Natural killer cell (primary cell): ENCODE data around the gene ZMIZ2. TPM values are rescaled to one million over a fixed set of nuclear protein-coding genes. Genes with fewer than 3 reads are reported as not detected.
A peak's percentile ranks its signal among the peaks of the same experiment; 100 is the strongest.

Experiments used
- ATAC-seq, 3 donors: fragments of 150-1000 bp in 2 of 3; fragments of 200-7000 bp in 1 of 3; cut with Tn5 transposase; 1 replicate in 1 of 3; 2 replicates in 2 of 3; pipeline ENCODE4 v1.10.0; 2021; ENCODE audit warnings: mild to moderate bottlenecking in 2 of 3, moderate library complexity in 2 of 3
- DNase-seq, 2 donors: peaks; one replicate each; pipeline versions ENCODE4 v3.0.0 to v3.0.0-alpha.2; 2013 to 2021; ENCODE audit warnings: mixed read lengths in 1 of 2
- H3K27ac ChIP-seq: one replicate; pipeline ENCODE4 v1.5.1; 2013; ENCODE audit warnings: mild to moderate bottlenecking, low read length
- H3K27me3 ChIP-seq: one replicate; pipeline ENCODE4 v1.6.1; 2013; ENCODE audit warnings: low read length; ENCODE audit not compliant: control insufficient read depth, insufficient read depth
- H3K36me3 ChIP-seq: one replicate; pipeline ENCODE4 v1.6.1; 2013; ENCODE audit warnings: low read length; ENCODE audit not compliant: control insufficient read depth, insufficient read depth
- H3K4me1 ChIP-seq: one replicate; pipeline ENCODE4 v1.6.1; 2013; ENCODE audit warnings: low read length; ENCODE audit not compliant: control insufficient read depth, insufficient read depth
- H3K4me3 ChIP-seq: one replicate; pipeline ENCODE4 v1.5.1; 2013; ENCODE audit warnings: low read length
- H3K9me3 ChIP-seq: one replicate; pipeline ENCODE4 v1.6.1; 2013; ENCODE audit warnings: low read length; ENCODE audit not compliant: control insufficient read depth, insufficient read depth
- H3K27ac Mint-ChIP-seq, 2 donors: one replicate each; pipeline ENCODE4 v1.8.0; 2022; ENCODE audit warnings: mild to moderate bottlenecking in 2 of 2, mixed read lengths in 2 of 2, moderate library complexity in 1 of 2
- H3K27me3 Mint-ChIP-seq, 2 donors: one replicate each; pipeline ENCODE4 v1.8.0; 2022; ENCODE audit warnings: low read depth in 2 of 2, mixed read lengths in 2 of 2
- H3K36me3 Mint-ChIP-seq: one replicate; pipeline ENCODE4 v1.8.0; 2022; ENCODE audit warnings: mixed read lengths
- H3K4me1 Mint-ChIP-seq, 2 donors: one replicate each; pipeline ENCODE4 v1.8.0; 2022; ENCODE audit warnings: mixed read lengths in 2 of 2
- H3K4me3 Mint-ChIP-seq: one replicate; pipeline ENCODE4 v1.8.0; 2022; ENCODE audit warnings: mild to moderate bottlenecking, moderate library complexity, mixed read lengths
- H3K9me3 Mint-ChIP-seq, 2 donors: one replicate each; pipeline ENCODE4 v1.8.0; 2022; ENCODE audit warnings: mixed read lengths in 2 of 2
- WGBS: methylation state at CpG from one replicate; pipeline ENCODE4 v1.1.7; 2013; ENCODE audit warnings: missing lambda C conversion rate; ENCODE audit not compliant: insufficient coverage; 5-methylcytosine and 5-hydroxymethylcytosine counted together
- intact Hi-C: fragments of 100-400 bp; cut with micrococcal nuclease; formaldehyde crosslinking; loops from one replicate; pipeline ENCODE4 v1.14.2; 2022
- total RNA-seq, 4 donors: library from RNA; stranded (reverse); fragments of 120-200 nt in 1 of 4; gene quantifications; one replicate each; pipeline versions ENCODE4 v1.2.3 to v1.2.4, GENCODE V29; 2013 to 2022
- TF ChIP-seq, protein P1 (sequence below): fragments of 200-600 bp; IDR thresholded peaks from one replicate; pipeline ENCODE4 v1.8.0; 2022; ENCODE audit warnings: antibody characterized with exemption

Gene ZMIZ2
- total RNA-seq, 3 donors from 2014 or later (not counting 1 experiment from before 2014, with no cell fraction given) = 152 to 170 (median 167) TPM

DNA sequence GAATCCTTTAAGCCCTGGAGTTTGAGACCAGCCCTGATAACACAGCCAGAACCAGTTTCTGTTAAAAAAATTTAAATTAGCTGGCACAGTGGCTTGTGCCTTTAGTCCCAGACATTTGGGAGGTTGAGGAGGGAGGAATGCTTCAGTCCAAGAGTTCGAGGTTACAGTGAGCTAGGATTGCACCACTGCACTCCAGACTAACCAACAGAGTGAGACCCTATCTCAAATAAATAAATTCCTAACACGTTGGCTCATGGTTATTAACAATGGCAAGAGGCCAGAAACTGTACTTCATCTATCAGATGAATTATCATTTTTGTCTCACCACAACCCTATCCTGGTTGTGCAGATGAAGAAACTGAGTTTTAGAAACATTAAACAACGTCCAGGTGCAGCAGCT lies 45.7 kb downstream of the ZMIZ2 start:
- no peaks in the 10 kb centered on the region for H3K27me3 ChIP-seq
- no peaks in the 10 kb centered on the region for H3K9me3 ChIP-seq
- H3K4me1 Mint-ChIP-seq = peaks cover 20 to 22% of the 10 kb centered on the region in 2 donors
- no peak for DNase-seq
- H3K36me3 Mint-ChIP-seq = no peaks in the 10 kb centered on the region
- H3K36me3 ChIP-seq = peaks cover 8% of the 10 kb centered on the region
- WGBS = 86% methylated on average over 3 of the region's 3 CpGs
- no peaks in the 10 kb centered on the region for H3K27me3 Mint-ChIP-seq
- no peak overlapping the region for H3K27ac Mint-ChIP-seq
- intact Hi-C loops = no loop called here
- no peaks in the 10 kb centered on the region for H3K9me3 Mint-ChIP-seq
- H3K27ac ChIP-seq = no peak overlapping the region
- H3K4me3 ChIP-seq = no peak overlapping the region
- TF ChIP-seq, protein P1, sequence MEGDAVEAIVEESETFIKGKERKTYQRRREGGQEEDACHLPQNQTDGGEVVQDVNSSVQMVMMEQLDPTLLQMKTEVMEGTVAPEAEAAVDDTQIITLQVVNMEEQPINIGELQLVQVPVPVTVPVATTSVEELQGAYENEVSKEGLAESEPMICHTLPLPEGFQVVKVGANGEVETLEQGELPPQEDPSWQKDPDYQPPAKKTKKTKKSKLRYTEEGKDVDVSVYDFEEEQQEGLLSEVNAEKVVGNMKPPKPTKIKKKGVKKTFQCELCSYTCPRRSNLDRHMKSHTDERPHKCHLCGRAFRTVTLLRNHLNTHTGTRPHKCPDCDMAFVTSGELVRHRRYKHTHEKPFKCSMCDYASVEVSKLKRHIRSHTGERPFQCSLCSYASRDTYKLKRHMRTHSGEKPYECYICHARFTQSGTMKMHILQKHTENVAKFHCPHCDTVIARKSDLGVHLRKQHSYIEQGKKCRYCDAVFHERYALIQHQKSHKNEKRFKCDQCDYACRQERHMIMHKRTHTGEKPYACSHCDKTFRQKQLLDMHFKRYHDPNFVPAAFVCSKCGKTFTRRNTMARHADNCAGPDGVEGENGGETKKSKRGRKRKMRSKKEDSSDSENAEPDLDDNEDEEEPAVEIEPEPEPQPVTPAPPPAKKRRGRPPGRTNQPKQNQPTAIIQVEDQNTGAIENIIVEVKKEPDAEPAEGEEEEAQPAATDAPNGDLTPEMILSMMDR = no peak
- no peak for ATAC-seq
- H3K4me3 Mint-ChIP-seq = no peak overlapping the region
- peaks cover 21% of the 10 kb centered on the region for H3K4me1 ChIP-seq

DNA sequence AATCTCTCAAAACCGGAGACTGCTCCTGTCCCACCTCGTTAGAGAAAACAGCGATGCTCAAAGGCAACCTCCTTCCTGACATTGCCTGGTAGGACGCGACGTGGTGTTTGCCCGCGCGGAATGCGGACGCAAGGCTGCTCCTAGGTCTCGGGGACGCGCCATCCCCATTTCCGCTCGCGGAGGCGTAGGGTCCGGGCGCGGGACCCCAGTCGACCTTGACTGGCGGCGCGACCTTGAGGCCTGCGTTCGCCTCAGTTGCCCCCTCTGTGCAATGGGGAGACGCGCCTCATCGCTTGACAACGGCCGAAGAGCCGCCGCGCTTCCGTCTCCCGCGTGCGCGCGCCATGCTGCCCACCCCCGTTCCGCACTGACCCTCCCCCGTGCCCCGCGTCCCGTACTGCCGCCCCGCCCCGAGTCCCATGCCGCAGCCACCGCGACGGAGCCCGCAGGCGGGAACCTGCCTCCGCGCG lies 47.4 kb downstream of the ZMIZ2 start:
- under 1% methylated on average over 59 of the region's 59 CpGs for WGBS

DNA sequence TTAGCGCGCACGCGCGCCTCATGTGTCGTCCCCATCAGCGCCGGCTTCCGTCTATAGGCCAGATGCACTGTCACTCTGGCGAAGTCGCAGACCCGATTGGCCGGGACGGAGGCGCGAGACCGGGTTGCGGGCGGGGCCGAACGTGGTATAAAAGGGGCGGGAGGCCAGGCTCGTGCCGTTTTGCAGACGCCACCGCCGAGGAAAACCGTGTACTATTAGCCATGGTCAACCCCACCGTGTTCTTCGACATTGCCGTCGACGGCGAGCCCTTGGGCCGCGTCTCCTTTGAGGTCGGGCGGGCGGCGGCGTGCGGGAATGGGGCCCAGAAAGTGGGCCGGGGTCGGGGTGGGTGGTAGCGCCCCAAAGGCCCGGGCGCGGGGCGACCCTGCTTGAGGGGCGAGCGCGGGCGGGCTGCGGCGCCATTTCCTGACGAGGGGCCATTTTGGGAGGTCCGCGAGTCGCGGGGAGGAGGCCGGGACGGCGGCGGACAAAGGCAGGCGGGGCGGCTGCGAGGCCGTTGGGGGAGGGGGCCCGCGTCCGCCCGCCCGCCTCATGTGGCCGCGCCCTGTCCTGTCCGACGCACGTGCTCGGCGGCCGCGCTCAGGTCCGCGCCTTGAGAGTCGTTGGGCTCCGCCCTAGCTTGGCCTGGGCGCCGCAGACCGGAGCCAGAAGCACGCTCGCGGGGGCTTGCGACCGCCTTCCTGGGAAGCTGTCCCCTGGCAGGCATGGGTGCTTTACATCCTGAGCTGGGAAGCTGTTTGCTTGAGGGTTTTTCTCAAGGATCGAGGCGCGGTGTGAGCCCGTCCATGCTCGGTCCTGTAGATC lies 48.1 kb downstream of the ZMIZ2 start, which contains the start of gene PPIA:
Gene PPIA (plus strand): TSS at position 178 of the 825 bp plus-strand sequence. CDS start 44 bp downstream, at position 222.
- under 1% methylated on average over 99 of the region's 99 CpGs for WGBS
- H3K27me3 ChIP-seq = no peaks in the 10 kb centered on the region
- peaks cover 21% of the 10 kb centered on the region for H3K4me1 ChIP-seq
- TF ChIP-seq, protein P1 = no peak
- Mint-ChIP-seq H3K27ac (peak within 1 kb of the TSS; percentile 95 to 96), H3K4me3 (peak within 1 kb of the TSS; percentile 94), H3K36me3 (peaks cover 10% of the 10 kb centered on the region), H3K4me1 (peaks cover 27% of the 10 kb centered on the region in 2 donors), H3K27me3 (no peaks in the 10 kb centered on the region), H3K9me3 (no peaks in the 10 kb centered on the region)
- peak; percentile 83 to 94 (median 87) for ATAC-seq
- peak; percentile 98 to 99 for DNase-seq
- H3K9me3 ChIP-seq = no peaks in the 10 kb centered on the region
- peak within 1 kb of the TSS; percentile 99 for H3K4me3 ChIP-seq
- peaks cover 28% of the 10 kb centered on the region for H3K36me3 ChIP-seq
- H3K27ac ChIP-seq = peak within 1 kb of the TSS; percentile 99
- intact Hi-C loops = loop anchor here (1.0 to 2.0 kb wide), 7 partner anchors 28 to 214 kb away; partner anchors contain the start of genes PURB, TMED4 and ZMIZ2

More for the DNA sequence above, 47.4 kb downstream of the ZMIZ2 start:
- Histone ChIP-seq H3K9me3 (no peaks in the 10 kb centered on the region), H3K4me3 (peak overlapping the region; percentile 99), H3K27me3 (no peaks in the 10 kb centered on the region), H3K4me1 (peaks cover 21% of the 10 kb centered on the region), H3K36me3 (peaks cover 24% of the 10 kb centered on the region), H3K27ac (peak overlapping the region; percentile 99)
- ATAC-seq (peak; percentile 2 to 8 (median 4)), DNase-seq (peak in 1 of 2 donors; percentile 74)
- H3K27ac Mint-ChIP-seq = peak overlapping the region; percentile 95 to 96
- TF ChIP-seq, protein P1 = no peak
- H3K27me3 Mint-ChIP-seq = no peaks in the 10 kb centered on the region
- intact Hi-C loops = loop anchor here (2.0 kb wide), 2 partner anchors 27 to 157 kb away; no protein-coding TSS in a partner anchor
- peaks cover 4% of the 10 kb centered on the region for H3K36me3 Mint-ChIP-seq
- no peaks in the 10 kb centered on the region for H3K9me3 Mint-ChIP-seq
- peaks cover 21 to 27% of the 10 kb centered on the region in 2 donors for H3K4me1 Mint-ChIP-seq
- peak overlapping the region; percentile 94 for H3K4me3 Mint-ChIP-seq
